SJSA1 (cell line): Measurements from ENCODE around the gene ERICH2. TPM values are rescaled to one million over a fixed set of nuclear protein-coding genes. Genes with fewer than 3 reads are reported as not detected.

Experiments used
- DNase-seq, 2 experiments: peaks; one replicate each; pipeline ENCODE4 v3.0.0-alpha.2; 2015 to 2020; ENCODE audit warnings: low spot score in 2 of 2, low read depth in 1 of 2
- H3K27ac ChIP-seq: fragments of 250-450 bp; sonication (Bioruptor Pico); 2 replicates; pipeline ENCODE4 v1.5.1; 2020; ENCODE audit warnings: mild to moderate bottlenecking, moderate library complexity
- H3K27me3 ChIP-seq: fragments of 250-450 bp; sonication (Bioruptor Pico); replicated peaks from 2 replicates; pipeline ENCODE4 v1.5.1; 2020; ENCODE audit warnings: mild to moderate bottlenecking, moderate library complexity
- H3K36me3 ChIP-seq: fragments of 250-450 bp; sonication (Bioruptor Pico); 2 replicates; pipeline ENCODE4 v1.5.1; 2020; ENCODE audit warnings: mild to moderate bottlenecking
- H3K4me1 ChIP-seq: fragments of 250-450 bp; sonication (Bioruptor Pico); replicated peaks from 2 replicates; pipeline ENCODE4 v1.6.1; 2021; ENCODE audit warnings: mild to moderate bottlenecking
- H3K4me3 ChIP-seq: fragments of 250-450 bp; sonication (Bioruptor Pico); 2 replicates; pipeline ENCODE4 v1.5.1; 2020; ENCODE audit warnings: mild to moderate bottlenecking
- H3K9me3 ChIP-seq: fragments of 250-450 bp; sonication (Bioruptor Pico); replicated peaks from 2 replicates; pipeline ENCODE4 v1.5.1; 2020; ENCODE audit warnings: mild to moderate bottlenecking
- total RNA-seq: library from RNA; depleted of rRNA; stranded (reverse); fragments of >200 nt; shearing (Covaris generic); gene quantifications from 2 replicates; pipeline ENCODE4 v1.2.3, GENCODE V29; 2014

ERICH2 gene
- total RNA-seq, 1 experiment from 2014 or later: not detected

GRCh38 chr2:170824526-170825015, 54.4 kb downstream of the ERICH2 start:
- Histone ChIP-seq H3K4me3 (no peak overlapping the region), H3K36me3 (no peaks in the 10 kb centered on the region), H3K27ac (no peak overlapping the region), H3K27me3 (peaks cover 5% of the 10 kb centered on the region; the same call in 1 of the 2 replicates), H3K9me3 (no peaks in the 10 kb centered on the region), H3K4me1 (no peaks in the 10 kb centered on the region)
- no peak for DNase-seq

- no peaks in the 10 kb centered on the region for H3K4me1 ChIP-seq
- no peak overlapping the region for H3K4me3 ChIP-seq
- H3K27ac ChIP-seq: no peak overlapping the region
- DNase-seq: no peak
- H3K36me3 ChIP-seq: no peaks in the 10 kb centered on the region
- H3K27me3 ChIP-seq: no peaks in the 10 kb centered on the region
- no peaks in the 10 kb centered on the region for H3K9me3 ChIP-seq
These were observed 57.8 kb downstream of the ERICH2 start for GRCh38 chr2:170827841-170828532.

- Histone ChIP-seq H3K27ac (no peak overlapping the region), H3K36me3 (no peaks in the 10 kb centered on the region), H3K4me3 (no peak overlapping the region), H3K4me1 (no peaks in the 10 kb centered on the region), H3K27me3 (no peaks in the 10 kb centered on the region), H3K9me3 (no peaks in the 10 kb centered on the region)
- DNase-seq: no peak
These were observed 58.3 kb downstream of the ERICH2 start for GRCh38 chr2:170828533-170828916.

- H3K4me1 ChIP-seq: no peaks in the 10 kb centered on the region
- H3K9me3 ChIP-seq: no peaks in the 10 kb centered on the region
- DNase-seq: no peak
- no peaks in the 10 kb centered on the region for H3K36me3 ChIP-seq
- no peaks in the 10 kb centered on the region for H3K27me3 ChIP-seq
- no peak overlapping the region for H3K4me3 ChIP-seq
- no peak overlapping the region for H3K27ac ChIP-seq
These were observed 58.9 kb downstream of the ERICH2 start for GRCh38 chr2:170829036-170829435.

- Histone ChIP-seq H3K4me3 (no peak overlapping the region), H3K9me3 (no peaks in the 10 kb centered on the region), H3K27ac (no peak overlapping the region), H3K4me1 (no peaks in the 10 kb centered on the region), H3K36me3 (no peaks in the 10 kb centered on the region), H3K27me3 (no peaks in the 10 kb centered on the region)
- peak in 1 of 2 experiments; percentile 19 for DNase-seq
These were observed 60.0 kb downstream of the ERICH2 start for GRCh38 chr2:170830166-170830565.

- no peaks in the 10 kb centered on the region for H3K27me3 ChIP-seq
- no peaks in the 10 kb centered on the region for H3K4me1 ChIP-seq
- H3K27ac ChIP-seq: no peak overlapping the region
- no peaks in the 10 kb centered on the region for H3K9me3 ChIP-seq
- no peaks in the 10 kb centered on the region for H3K36me3 ChIP-seq
- no peak overlapping the region for H3K4me3 ChIP-seq
- DNase-seq: no peak
These were observed 60.9 kb downstream of the ERICH2 start for GRCh38 chr2:170831115-170831514.

- no peaks in the 10 kb centered on the region for H3K36me3 ChIP-seq
- H3K27ac ChIP-seq: no peak overlapping the region
- H3K27me3 ChIP-seq: 0 out of 2 replicates have a peak, but pooled peaks cover 3% of the 10 kb centered on the region
- H3K9me3 ChIP-seq: no peaks in the 10 kb centered on the region
- H3K4me1 ChIP-seq: no peaks in the 10 kb centered on the region
- H3K4me3 ChIP-seq: no peak overlapping the region
- no peak for DNase-seq
These were observed 65.8 kb downstream of the ERICH2 start for GRCh38 chr2:170836027-170836426.

GRCh38 chr2:170840717-170841210, 70.6 kb downstream of the ERICH2 start:
- Histone ChIP-seq H3K4me1 (peaks cover 15% of the 10 kb centered on the region), H3K36me3 (no peaks in the 10 kb centered on the region), H3K27me3 (0 out of 2 replicates have a peak, but pooled peaks cover 3% of the 10 kb centered on the region), H3K27ac (no peak overlapping the region), H3K4me3 (no peak overlapping the region), H3K9me3 (no peaks in the 10 kb centered on the region)
- DNase-seq: no peak

- H3K27ac ChIP-seq: no peak overlapping the region
- H3K4me3 ChIP-seq: no peak overlapping the region
- H3K36me3 ChIP-seq: no peaks in the 10 kb centered on the region
- 0 out of 2 replicates have a peak, but pooled peaks cover 3% of the 10 kb centered on the region for H3K27me3 ChIP-seq
- no peak for DNase-seq
- H3K4me1 ChIP-seq: peaks cover 15% of the 10 kb centered on the region
- no peaks in the 10 kb centered on the region for H3K9me3 ChIP-seq
These were observed 72.6 kb downstream of the ERICH2 start for GRCh38 chr2:170842785-170843184.

GRCh38 chr2:170843656-170844055, 73.5 kb downstream of the ERICH2 start:
- Histone ChIP-seq H3K36me3 (no peaks in the 10 kb centered on the region), H3K27ac (no peak overlapping the region), H3K4me3 (no peak overlapping the region), H3K4me1 (peaks cover 16% of the 10 kb centered on the region), H3K9me3 (no peaks in the 10 kb centered on the region), H3K27me3 (no peaks in the 10 kb centered on the region)
- DNase-seq: peak in 1 of 2 experiments; percentile 33

GRCh38 chr2:170845343-170845742, 75.2 kb downstream of the ERICH2 start:
- H3K4me3 ChIP-seq: no peak overlapping the region
- H3K9me3 ChIP-seq: no peaks in the 10 kb centered on the region
- no peak for DNase-seq
- H3K27me3 ChIP-seq: no peaks in the 10 kb centered on the region
- H3K4me1 ChIP-seq: peaks cover 18% of the 10 kb centered on the region
- no peak overlapping the region for H3K27ac ChIP-seq
- H3K36me3 ChIP-seq: no peaks in the 10 kb centered on the region

GRCh38 chr2:170846314-170846713, 76.1 kb downstream of the ERICH2 start:
- H3K9me3 ChIP-seq: no peaks in the 10 kb centered on the region
- H3K27ac ChIP-seq: no peak overlapping the region
- no peaks in the 10 kb centered on the region for H3K27me3 ChIP-seq
- H3K36me3 ChIP-seq: no peaks in the 10 kb centered on the region
- H3K4me3 ChIP-seq: no peak overlapping the region
- DNase-seq: no peak
- peaks cover 18% of the 10 kb centered on the region for H3K4me1 ChIP-seq

GRCh38 chr2:170847716-170848115, 77.5 kb downstream of the ERICH2 start:
- Histone ChIP-seq H3K9me3 (no peaks in the 10 kb centered on the region), H3K36me3 (no peaks in the 10 kb centered on the region), H3K27ac (no peak overlapping the region), H3K4me1 (peaks cover 16% of the 10 kb centered on the region), H3K4me3 (no peak overlapping the region), H3K27me3 (no peaks in the 10 kb centered on the region)
- no peak for DNase-seq
